BE2C (cell line): ENCODE measurements around the gene SEC61B.

Experiments
- DNase-seq: peaks from one replicate; pipeline ENCODE4 v3.0.0-alpha.2; 2020
- H3K27me3 ChIP-seq: fragments of 250-450 bp; sonication (Bioruptor Pico); 2 replicates; pipeline ENCODE4 v1.5.1; 2020; ENCODE audit warnings: mild to moderate bottlenecking
- H3K36me3 ChIP-seq: fragments of 250-450 bp; sonication (Bioruptor Pico); 2 replicates; pipeline ENCODE4 v1.5.1; 2020; ENCODE audit warnings: mild to moderate bottlenecking
- H3K4me1 ChIP-seq: fragments of 250-450 bp; sonication (Bioruptor Pico); 2 replicates; pipeline ENCODE4 v1.5.1; 2020
- H3K4me3 ChIP-seq: 2 replicates; pipeline ENCODE4 v1.5.1; 2011; ENCODE audit warnings: low read depth, low read length
- H3K9me3 ChIP-seq: fragments of 250-450 bp; sonication (Bioruptor Pico); 2 replicates; pipeline ENCODE4 v1.5.1; 2020
- CTCF ChIP-seq: IDR thresholded peaks from 2 replicates; pipeline ENCODE4 v1.5.1; 2012; ENCODE audit warnings: mild to moderate bottlenecking, low read depth, low read length

SEC61B gene

GRCh38 chr9:99269416-99269815 lies 47.3 kb downstream of the SEC61B start:
- H3K27me3 ChIP-seq, result no peaks in the 10 kb centered on the region
- no peak for TF ChIP-seq CTCF
- no peak for DNase-seq
- no peaks in the 10 kb centered on the region for H3K9me3 ChIP-seq
- no peaks in the 10 kb centered on the region for H3K36me3 ChIP-seq
- no peak overlapping the region for H3K4me3 ChIP-seq
- no peaks in the 10 kb centered on the region for H3K4me1 ChIP-seq

GRCh38 chr9:99270491-99270890 lies 48.4 kb downstream of the SEC61B start:
- H3K9me3 ChIP-seq, result no peaks in the 10 kb centered on the region
- H3K36me3 ChIP-seq, result no peaks in the 10 kb centered on the region
- TF ChIP-seq CTCF, result no peak
- no peaks in the 10 kb centered on the region for H3K27me3 ChIP-seq
- no peaks in the 10 kb centered on the region for H3K4me1 ChIP-seq
- no peak overlapping the region for H3K4me3 ChIP-seq
- no peak for DNase-seq

DNA sequence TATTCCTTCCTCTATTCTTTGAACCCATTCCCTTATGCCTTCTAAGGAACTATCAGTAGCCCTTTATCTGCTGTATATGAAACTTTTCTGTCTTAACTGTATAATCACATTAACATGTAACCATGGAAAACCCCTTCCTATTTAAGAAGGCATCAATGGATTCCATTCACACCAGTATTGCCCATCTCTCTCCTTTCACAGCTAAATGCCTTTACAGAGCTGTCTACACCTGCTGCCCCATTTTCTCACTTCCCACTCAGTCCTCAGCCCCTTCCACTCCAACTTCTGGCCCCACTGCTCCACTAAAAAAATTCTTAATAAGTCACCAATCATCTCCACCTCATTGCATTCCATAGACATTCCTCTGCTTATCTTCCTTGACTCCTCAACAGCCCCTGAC lies 50.8 kb downstream of the SEC61B start:
- Histone ChIP-seq H3K36me3 (no peaks in the 10 kb centered on the region), H3K4me1 (no peaks in the 10 kb centered on the region), H3K9me3 (no peaks in the 10 kb centered on the region), H3K4me3 (no peak overlapping the region), H3K27me3 (no peaks in the 10 kb centered on the region)
- no peak for TF ChIP-seq CTCF
- no peak for DNase-seq

DNA sequence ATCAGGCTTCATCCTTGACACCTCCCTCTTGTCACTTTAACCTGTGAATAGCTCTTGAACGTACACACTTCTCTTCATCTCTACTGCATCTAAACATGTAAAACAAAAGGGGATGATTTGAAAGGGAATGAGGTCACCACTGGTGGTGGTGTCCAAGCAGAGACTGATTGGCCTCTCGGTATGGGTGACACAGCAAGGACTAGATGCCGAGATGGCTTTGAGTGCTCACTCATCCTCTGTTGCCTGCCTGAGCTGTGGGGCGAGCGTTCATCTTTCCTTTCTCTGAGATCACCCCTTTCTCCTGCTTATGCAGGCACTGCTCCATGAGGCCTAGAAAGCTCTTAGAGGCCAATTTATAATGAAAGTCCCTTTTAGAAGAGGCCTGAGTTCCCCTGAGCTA lies 51.9 kb downstream of the SEC61B start:
- Histone ChIP-seq H3K27me3 (no peaks in the 10 kb centered on the region), H3K4me3 (no peak overlapping the region), H3K9me3 (no peaks in the 10 kb centered on the region), H3K36me3 (no peaks in the 10 kb centered on the region), H3K4me1 (no peaks in the 10 kb centered on the region)
- TF ChIP-seq CTCF, result no peak
- DNase-seq, result no peak

GRCh38 chr9:99274495-99274894 lies 52.4 kb downstream of the SEC61B start:
- no peak overlapping the region for H3K4me3 ChIP-seq
- TF ChIP-seq CTCF, result no peak
- no peaks in the 10 kb centered on the region for H3K9me3 ChIP-seq
- H3K4me1 ChIP-seq, result no peaks in the 10 kb centered on the region
- no peak for DNase-seq
- H3K27me3 ChIP-seq, result no peaks in the 10 kb centered on the region
- no peaks in the 10 kb centered on the region for H3K36me3 ChIP-seq
